Trophoblast cell (in vitro differentiated cells and primary cell): ENCODE data around the gene NLGN2.
A peak's percentile ranks its signal among the peaks of the same experiment; 100 is the strongest.

ENCODE experiments used
- DNase-seq, 2 donors: peaks; one replicate each; pipeline ENCODE4 v3.0.0-alpha.2; 2016
- H2AFZ ChIP-seq: 2 replicates; pipeline ENCODE4 v1.6.1; 2013; ENCODE audit warnings: low read length, moderate library complexity, mild to moderate bottlenecking; ENCODE audit not compliant: insufficient read depth, poor library complexity
- H2AK5ac ChIP-seq: 2 replicates; pipeline ENCODE4 v1.6.1; 2013; ENCODE audit warnings: mild to moderate bottlenecking, low read length
- H2BK120ac ChIP-seq: 2 replicates; pipeline ENCODE4 v1.6.1; 2013; ENCODE audit warnings: low read length, mild to moderate bottlenecking, moderate library complexity; ENCODE audit not compliant: insufficient read depth, poor library complexity
- H2BK12ac ChIP-seq: 2 replicates; pipeline ENCODE4 v1.6.1; 2013; ENCODE audit warnings: mild to moderate bottlenecking, low read length, moderate library complexity
- H2BK5ac ChIP-seq: 2 replicates; pipeline ENCODE4 v1.6.1; 2013; ENCODE audit warnings: low read length, low read depth, moderate library complexity, mild to moderate bottlenecking; ENCODE audit not compliant: poor library complexity
- H3K14ac ChIP-seq: 2 replicates; pipeline ENCODE4 v1.6.1; 2013; ENCODE audit warnings: mild to moderate bottlenecking, low read length
- H3K18ac ChIP-seq: 2 replicates; pipeline ENCODE4 v1.6.1; 2013; ENCODE audit warnings: mild to moderate bottlenecking, low read length
- H3K23ac ChIP-seq: 2 replicates; pipeline ENCODE4 v1.6.1; 2013; ENCODE audit warnings: low read length
- H3K27ac ChIP-seq: 2 replicates; pipeline ENCODE4 v1.5.1; 2013; ENCODE audit warnings: low read depth, mild to moderate bottlenecking, inconsistent platforms, low read length, moderate library complexity
- H3K27me3 ChIP-seq: 2 replicates; pipeline ENCODE4 v1.6.1; 2013; ENCODE audit warnings: inconsistent platforms, mild to moderate bottlenecking, low read length, moderate library complexity; ENCODE audit not compliant: insufficient read depth
- H3K36me3 ChIP-seq, 2 experiments: 1 replicate in 1 of 2; 2 replicates in 1 of 2; pipeline ENCODE4 v1.6.1; 2013; ENCODE audit warnings: low read length in 2 of 2, mild to moderate bottlenecking in 2 of 2, moderate library complexity in 1 of 2; ENCODE audit not compliant: insufficient read depth in 2 of 2, control insufficient read depth in 1 of 2
- H3K4ac ChIP-seq: 2 replicates; pipeline ENCODE4 v1.6.1; 2013; ENCODE audit warnings: low read depth, mild to moderate bottlenecking, low read length, moderate library complexity
- H3K4me1 ChIP-seq, 2 experiments: 1 replicate in 1 of 2; 2 replicates in 1 of 2; pipeline ENCODE4 v1.6.1; 2013; ENCODE audit warnings: low read length in 2 of 2, mild to moderate bottlenecking in 2 of 2, moderate library complexity in 1 of 2; ENCODE audit not compliant: insufficient read depth in 2 of 2, control insufficient read depth in 1 of 2
- H3K4me2 ChIP-seq: 2 replicates; pipeline ENCODE4 v1.6.1; 2013; ENCODE audit warnings: inconsistent platforms, mild to moderate bottlenecking, low read length, moderate library complexity
- H3K4me3 ChIP-seq: 2 replicates; pipeline ENCODE4 v1.5.1; 2013; ENCODE audit warnings: mild to moderate bottlenecking, low read depth, low read length, inconsistent platforms
- H3K79me1 ChIP-seq: one replicate; pipeline ENCODE4 v1.6.1; 2013; ENCODE audit warnings: low read length
- H3K79me2 ChIP-seq: 2 replicates; pipeline ENCODE4 v1.6.1; 2013; ENCODE audit warnings: low read length, mild to moderate bottlenecking; ENCODE audit not compliant: control insufficient read depth, insufficient read depth, poor library complexity
- H3K9ac ChIP-seq: 2 replicates; pipeline ENCODE4 v1.6.1; 2013; ENCODE audit warnings: mild to moderate bottlenecking, low read length
- H3K9me3 ChIP-seq: 2 replicates; pipeline ENCODE4 v1.6.1; 2013; ENCODE audit warnings: low read depth, mild to moderate bottlenecking, control low read depth, inconsistent platforms, low read length; ENCODE audit not compliant: insufficient read depth
- H4K12ac ChIP-seq: 2 replicates; pipeline ENCODE4 v1.6.1; 2013; ENCODE audit warnings: low read depth, mild to moderate bottlenecking, low read length, moderate library complexity
- H4K8ac ChIP-seq: 2 replicates; pipeline ENCODE4 v1.6.1; 2013; ENCODE audit warnings: low read depth, mild to moderate bottlenecking, low read length, moderate library complexity
- H4K91ac ChIP-seq: one replicate; pipeline ENCODE4 v1.6.1; 2013; ENCODE audit warnings: low read depth, mild to moderate bottlenecking, low read length, moderate library complexity
- WGBS: extraction: QIAGEN DNeasy Blood & Tissue Kit; methylation state at CpG from one replicate; pipeline ENCODE4 v1.1.7; 2013; ENCODE audit warnings: missing lambda C conversion rate; ENCODE audit not compliant: insufficient read length, insufficient coverage; ENCODE audit errors: extremely low coverage; 5-methylcytosine and 5-hydroxymethylcytosine counted together

NLGN2 gene

DNA sequence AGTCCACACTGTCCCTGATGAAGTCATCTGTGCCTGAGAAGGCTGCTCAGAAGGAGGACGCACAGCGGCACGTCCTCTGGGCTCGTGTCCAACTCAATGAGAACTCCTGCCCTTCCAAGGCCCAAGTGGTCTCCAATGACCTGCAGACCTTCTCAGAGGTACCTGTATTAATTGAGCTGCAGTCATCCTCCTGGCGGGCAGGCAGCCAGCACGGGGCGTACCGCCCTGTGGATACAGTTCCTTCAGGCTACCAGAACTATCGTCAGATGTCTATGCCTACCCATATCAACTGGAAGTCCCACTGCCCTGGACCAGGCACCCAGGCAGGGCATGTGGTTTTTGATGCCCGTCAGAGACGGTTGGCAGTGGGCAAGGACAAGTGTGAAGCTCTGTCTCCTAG lies 24.7 kb downstream of the NLGN2 start:
- H4K91ac ChIP-seq, result no peak overlapping the region
- H2AFZ ChIP-seq, result no peak overlapping the region
- H4K12ac ChIP-seq, result no peak overlapping the region
- H3K79me2 ChIP-seq, result peaks cover 2% of the 10 kb centered on the region
- H3K79me1 ChIP-seq, result peaks cover 12% of the 10 kb centered on the region
- no peak overlapping the region for H3K4me3 ChIP-seq
- no CpG with 5 or more reads among the region's 11 CpGs for WGBS
- no peak overlapping the region for H4K8ac ChIP-seq
- H2BK5ac ChIP-seq, result no peak overlapping the region
- H3K36me3 ChIP-seq, result no peaks in the 10 kb centered on the region
- no peak overlapping the region for H3K4ac ChIP-seq
- DNase-seq, result no peak
- no peak overlapping the region for H2BK120ac ChIP-seq
- H3K18ac ChIP-seq, result no peak overlapping the region
- H3K14ac ChIP-seq, result no peak overlapping the region
- H2AK5ac ChIP-seq, result no peak overlapping the region
- H3K9me3 ChIP-seq, result peaks cover 5% of the 10 kb centered on the region
- H2BK12ac ChIP-seq, result no peak overlapping the region
- no peak overlapping the region for H3K27ac ChIP-seq
- H3K23ac ChIP-seq, result no peak overlapping the region
- no peak overlapping the region for H3K9ac ChIP-seq
- H3K27me3 ChIP-seq, result no peaks in the 10 kb centered on the region
- H3K4me2 ChIP-seq, result no peak overlapping the region
- H3K4me1 ChIP-seq, result peaks cover 8 to 10% of the 10 kb centered on the region in 2 experiments

- peak overlapping the region; percentile 31 for H3K9ac ChIP-seq
- peaks cover 18% of the 10 kb centered on the region for H3K27me3 ChIP-seq
- peak overlapping the region; percentile 20 for H2BK5ac ChIP-seq
- H3K14ac ChIP-seq, result peak overlapping the region; percentile 52
- DNase-seq, result peak; percentile 35 to 59
- H3K79me2 ChIP-seq, result peaks cover 4% of the 10 kb centered on the region
- peak overlapping the region; percentile 53 for H2AFZ ChIP-seq
- peak overlapping the region; percentile 73 for H2AK5ac ChIP-seq
- no CpG with 5 or more reads among the region's 49 CpGs for WGBS
- H4K91ac ChIP-seq, result peak overlapping the region; percentile 62
- peak overlapping the region; percentile 74 for H4K8ac ChIP-seq
- H3K27ac ChIP-seq, result peak overlapping the region; percentile 45
- peak overlapping the region; percentile 53 for H3K4me3 ChIP-seq
- no peaks in the 10 kb centered on the region for H3K36me3 ChIP-seq
- no peak overlapping the region for H2BK12ac ChIP-seq
- H3K23ac ChIP-seq, result no peak overlapping the region
- H2BK120ac ChIP-seq, result peak overlapping the region; percentile 57
- peaks cover 25 to 33% of the 10 kb centered on the region in 2 experiments for H3K4me1 ChIP-seq
- peak overlapping the region; percentile 55 for H3K18ac ChIP-seq
- peak overlapping the region; percentile 94 for H3K4me2 ChIP-seq
- peaks cover 18% of the 10 kb centered on the region for H3K79me1 ChIP-seq
- peak overlapping the region; percentile 62 for H4K12ac ChIP-seq
- peaks cover 5% of the 10 kb centered on the region for H3K9me3 ChIP-seq
- H3K4ac ChIP-seq, result peak overlapping the region; percentile 27
These were observed 28.3 kb downstream of the NLGN2 start for GRCh38 chr17:7435676-7436555.

- Histone ChIP-seq H2BK5ac (no peak overlapping the region), H2AFZ (peak overlapping the region; percentile 68), H3K9ac (no peak overlapping the region), H4K12ac (peak overlapping the region; percentile 22), H3K18ac (peak overlapping the region; percentile 31), H2AK5ac (peak overlapping the region; percentile 50), H3K9me3 (peaks cover 5% of the 10 kb centered on the region), H3K4me2 (peak overlapping the region; percentile 94), H3K36me3 (no peaks in the 10 kb centered on the region), H4K91ac (peak overlapping the region; percentile 62), H2BK120ac (peak overlapping the region; percentile 6), H3K4ac (peak overlapping the region; percentile 10), H3K4me3 (peak overlapping the region; percentile 53), H2BK12ac (no peak overlapping the region), H3K4me1 (peaks cover 25 to 33% of the 10 kb centered on the region in 2 experiments), H3K79me1 (peaks cover 18% of the 10 kb centered on the region), H3K79me2 (peaks cover 4% of the 10 kb centered on the region), H4K8ac (peak overlapping the region; percentile 74), H3K14ac (peak overlapping the region; percentile 16), H3K27me3 (peaks cover 18% of the 10 kb centered on the region), H3K27ac (no peak overlapping the region), H3K23ac (no peak overlapping the region)
- WGBS, result no CpG with 5 or more reads among the region's 92 CpGs
- peak; percentile 97 for DNase-seq
These were observed 29.1 kb downstream of the NLGN2 start for GRCh38 chr17:7436556-7437368.

GRCh38 chr17:7437369-7437863 lies 29.8 kb downstream of the NLGN2 start:
- H2BK12ac ChIP-seq, result no peak overlapping the region
- H2BK5ac ChIP-seq, result no peak overlapping the region
- H3K79me1 ChIP-seq, result peaks cover 18% of the 10 kb centered on the region
- no peak overlapping the region for H3K9ac ChIP-seq
- H2AFZ ChIP-seq, result peak overlapping the region; percentile 68
- no peak overlapping the region for H3K4me3 ChIP-seq
- peaks cover 2% of the 10 kb centered on the region for H3K9me3 ChIP-seq
- H3K27ac ChIP-seq, result no peak overlapping the region
- WGBS, result no CpG with 5 or more reads among the region's 31 CpGs
- H4K8ac ChIP-seq, result no peak overlapping the region
- no peak overlapping the region for H4K12ac ChIP-seq
- peaks cover 18% of the 10 kb centered on the region for H3K27me3 ChIP-seq
- H3K14ac ChIP-seq, result no peak overlapping the region
- DNase-seq, result no peak
- H3K18ac ChIP-seq, result peak overlapping the region; percentile 38
- no peak overlapping the region for H2BK120ac ChIP-seq
- H3K23ac ChIP-seq, result no peak overlapping the region
- H3K4ac ChIP-seq, result no peak overlapping the region
- peak overlapping the region; percentile 22 for H4K91ac ChIP-seq
- no peaks in the 10 kb centered on the region for H3K36me3 ChIP-seq
- H2AK5ac ChIP-seq, result peak overlapping the region; percentile 32
- H3K79me2 ChIP-seq, result peaks cover 4% of the 10 kb centered on the region
- peak overlapping the region; percentile 94 for H3K4me2 ChIP-seq
- peaks cover 25 to 33% of the 10 kb centered on the region in 2 experiments for H3K4me1 ChIP-seq
